RPMI7951 (cell line): Measurements from ENCODE around the gene NEDD4. TPM values are rescaled to one million over a fixed set of nuclear protein-coding genes. Genes with fewer than 3 reads are reported as not detected.
"Not testable (repeated sequence)": the region's sequence is repeated elsewhere in the genome, so short reads cannot be mapped to it uniquely, and the experiment has no call there.

Experiments
- DNase-seq: peaks from one replicate; pipeline ENCODE4 v3.0.0-alpha.2; 2012; ENCODE audit warnings: low read depth
- total RNA-seq: library from RNA; depleted of rRNA; stranded (reverse); fragments of >200 nt; shearing (Covaris generic); gene quantifications from 2 replicates; pipeline ENCODE4 v1.2.3, GENCODE V29; 2014

The NEDD4 gene
- total RNA-seq, 1 experiment from 2014 or later: 32.2 TPM

- not testable (repeated sequence) for DNase-seq
Observed at GRCh38 chr15:56006371-56006770, 13.0 kb upstream of the NEDD4 start.

- DNase-seq: not testable (repeated sequence)
Observed at GRCh38 chr15:56004281-56004680, 10.9 kb upstream of the NEDD4 start.

GRCh38 chr15:56003777-56004176, 10.4 kb upstream of the NEDD4 start:
- DNase-seq: not testable (repeated sequence)

- not testable (repeated sequence) for DNase-seq
Observed at GRCh38 chr15:56003277-56003676, 9.9 kb upstream of the NEDD4 start.

GRCh38 chr15:56001471-56002078, 8.2 kb upstream of the NEDD4 start:
- DNase-seq: no peak

- no peak for DNase-seq
Observed at GRCh38 chr15:55999658-56000057, 6.2 kb upstream of the NEDD4 start.

GRCh38 chr15:55998478-55998877, 5.1 kb upstream of the NEDD4 start:
- DNase-seq: peak; percentile 58

- peak; percentile 64 for DNase-seq
Observed at GRCh38 chr15:55993804-55994560, 570 bp upstream of the NEDD4 start.

- DNase-seq: no peak
Observed at GRCh38 chr15:55992769-55993110, 672 bp downstream of the NEDD4 start.

GRCh38 chr15:55991802-55992768, 1.3 kb downstream of the NEDD4 start:
- no peak for DNase-seq

GRCh38 chr15:55990998-55991397, 2.4 kb downstream of the NEDD4 start:
- no peak for DNase-seq

- DNase-seq: no peak
Observed at GRCh38 chr15:55990516-55990915, 2.9 kb downstream of the NEDD4 start.

- no peak for DNase-seq
Observed at GRCh38 chr15:55989383-55989782, 4.0 kb downstream of the NEDD4 start.

GRCh38 chr15:55981582-55982249, 11.7 kb downstream of the NEDD4 start:
- no peak for DNase-seq

- no peak for DNase-seq
Observed at GRCh38 chr15:55980511-55980910, 12.9 kb downstream of the NEDD4 start.

- no peak for DNase-seq
Observed at GRCh38 chr15:55977231-55977630, 16.2 kb downstream of the NEDD4 start.

GRCh38 chr15:55970286-55970685, 23.1 kb downstream of the NEDD4 start:
- DNase-seq: peak; percentile 66

- peak; percentile 60 for DNase-seq
Observed at GRCh38 chr15:55969582-55969981, 23.8 kb downstream of the NEDD4 start.

GRCh38 chr15:55968923-55969322, 24.5 kb downstream of the NEDD4 start:
- no peak for DNase-seq

GRCh38 chr15:55965091-55965490, 28.3 kb downstream of the NEDD4 start:
- DNase-seq: no peak

GRCh38 chr15:55960946-55961345, 32.5 kb downstream of the NEDD4 start:
- DNase-seq: no peak
